Measurements from ENCODE around the gene DNMT3B. TPM values are rescaled to one million over a fixed set of nuclear protein-coding genes. Genes with fewer than 3 reads are reported as not detected.
"Not testable (repeated sequence)": the region's sequence is repeated elsewhere in the genome, so short reads cannot be mapped to it uniquely, and the experiment has no call there.

Gene DNMT3B
- polyA plus RNA-seq, 1 donor (not counting 4 experiments of a cell fraction or from before 2014, with no cell fraction given): 1.1 TPM

DNA sequence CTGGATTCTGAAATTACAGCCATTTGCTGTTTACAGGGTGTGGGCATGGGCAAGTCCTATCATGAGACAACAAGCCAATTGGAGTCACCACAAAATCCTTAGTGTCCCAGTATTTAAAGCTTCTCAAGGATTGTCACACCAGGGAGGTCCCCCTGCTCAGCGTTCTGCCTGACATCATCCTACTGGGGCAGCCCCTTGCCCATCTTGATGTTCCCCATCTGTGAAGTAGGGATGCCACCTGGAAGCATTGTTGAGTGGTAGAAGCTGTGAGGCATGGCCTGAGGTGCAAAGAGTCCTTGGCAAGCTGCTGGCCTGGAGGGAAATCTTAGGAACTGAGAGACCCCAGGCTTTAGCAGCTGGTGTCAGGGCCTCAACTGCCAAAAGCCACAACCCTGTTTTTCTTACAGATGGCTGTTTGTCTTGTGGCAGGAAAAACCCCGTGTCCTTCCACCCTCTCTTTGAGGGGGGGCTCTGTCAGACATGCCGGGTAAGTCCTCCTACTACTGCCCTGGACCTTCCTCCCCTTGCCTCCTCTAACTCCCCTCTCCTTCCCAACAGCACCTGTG, 34.3 kb downstream of the DNMT3B start:
- peaks cover 28% of the 10 kb centered on the region for H3K4me1 ChIP-seq (ENCODE audit: control insufficient read depth, extremely low read depth, insufficient read depth, low read length)
- H3K79me2 ChIP-seq (ENCODE audit: control insufficient read depth, insufficient read depth, low read length): no peaks in the 10 kb centered on the region
- H3K4me2 ChIP-seq (ENCODE audit: control insufficient read depth, extremely low read depth, insufficient read depth, low read depth, low read length): peak overlapping the region; percentile 7
- no peak for TF ChIP-seq EZH2 (IDR thresholded peaks at IDR 0.05; ENCODE audit: low read length)
- TF ChIP-seq, protein P1, sequence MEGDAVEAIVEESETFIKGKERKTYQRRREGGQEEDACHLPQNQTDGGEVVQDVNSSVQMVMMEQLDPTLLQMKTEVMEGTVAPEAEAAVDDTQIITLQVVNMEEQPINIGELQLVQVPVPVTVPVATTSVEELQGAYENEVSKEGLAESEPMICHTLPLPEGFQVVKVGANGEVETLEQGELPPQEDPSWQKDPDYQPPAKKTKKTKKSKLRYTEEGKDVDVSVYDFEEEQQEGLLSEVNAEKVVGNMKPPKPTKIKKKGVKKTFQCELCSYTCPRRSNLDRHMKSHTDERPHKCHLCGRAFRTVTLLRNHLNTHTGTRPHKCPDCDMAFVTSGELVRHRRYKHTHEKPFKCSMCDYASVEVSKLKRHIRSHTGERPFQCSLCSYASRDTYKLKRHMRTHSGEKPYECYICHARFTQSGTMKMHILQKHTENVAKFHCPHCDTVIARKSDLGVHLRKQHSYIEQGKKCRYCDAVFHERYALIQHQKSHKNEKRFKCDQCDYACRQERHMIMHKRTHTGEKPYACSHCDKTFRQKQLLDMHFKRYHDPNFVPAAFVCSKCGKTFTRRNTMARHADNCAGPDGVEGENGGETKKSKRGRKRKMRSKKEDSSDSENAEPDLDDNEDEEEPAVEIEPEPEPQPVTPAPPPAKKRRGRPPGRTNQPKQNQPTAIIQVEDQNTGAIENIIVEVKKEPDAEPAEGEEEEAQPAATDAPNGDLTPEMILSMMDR (optimal IDR thresholded peaks at IDR 0.05 in 1 of 3, IDR thresholded peaks at IDR 0.05 in 1 of 3, conservative IDR thresholded peaks at IDR 0.05 in 1 of 3; ENCODE audit: extremely low read depth in 1 of 3, insufficient read depth in 2 of 3, low read length in 3 of 3): no peak
- DNase-seq (ENCODE audit: low read depth, low spot score): no peak
- dilution Hi-C loops (cut with MboI; ENCODE audit: extremely low pct_ligation_motif_present, low sequenced_read_pairs): no loop called here
- no peaks in the 10 kb centered on the region for H3K36me3 ChIP-seq (ENCODE audit: control insufficient read depth in 2 of 2, extremely low read depth in 1 of 2, insufficient read depth in 2 of 2, low read length in 2 of 2)
- no peak overlapping the region for H3K9ac ChIP-seq (ENCODE audit: control insufficient read depth, extremely low read depth, insufficient read depth, low read length)
- no peaks in the 10 kb centered on the region for H3K27me3 ChIP-seq (ENCODE audit: control insufficient read depth, extremely low read depth, insufficient read depth, low read length)
- no peaks in the 10 kb centered on the region for H3K9me3 ChIP-seq (ENCODE audit: control insufficient read depth, low read depth, low read length)
- no peak overlapping the region for H2AFZ ChIP-seq (ENCODE audit: control insufficient read depth, low read length)
- no peaks in the 10 kb centered on the region for H4K20me1 ChIP-seq (ENCODE audit: control insufficient read depth, extremely low read depth, insufficient read depth, low read length)
- no peak overlapping the region for H3K4me3 ChIP-seq (ENCODE audit: control insufficient read depth in 2 of 3, extremely low read depth in 1 of 3, insufficient read depth in 2 of 3, low read depth in 1 of 3, low read length in 3 of 3)
- no peak overlapping the region for H3K27ac ChIP-seq (ENCODE audit: control insufficient read depth, insufficient read depth, low read length)
- H3K9me1 ChIP-seq (ENCODE audit: control insufficient read depth, extremely low read depth, insufficient read depth, low read length): no peaks in the 10 kb centered on the region
- FAIRE-seq: peak; percentile 5

DNA sequence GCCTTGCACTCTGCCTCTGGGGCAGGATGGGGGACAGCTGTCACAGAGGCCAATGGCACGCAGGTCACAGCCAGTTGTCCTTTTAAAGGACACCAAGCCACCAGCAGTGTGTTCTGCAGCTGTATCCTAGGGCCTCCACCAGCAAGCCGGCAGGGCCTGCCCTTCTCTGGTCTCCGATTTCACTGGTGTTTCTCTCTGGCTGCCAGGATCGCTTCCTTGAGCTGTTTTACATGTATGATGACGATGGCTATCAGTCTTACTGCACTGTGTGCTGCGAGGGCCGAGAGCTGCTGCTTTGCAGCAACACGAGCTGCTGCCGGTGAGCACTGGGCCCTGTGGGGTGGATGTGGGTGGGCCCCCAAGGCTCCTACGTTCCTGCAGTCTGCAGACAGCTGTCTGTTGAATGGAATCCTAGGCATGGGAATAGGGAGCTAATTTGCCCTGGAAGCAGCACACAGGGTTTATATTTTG, 34.8 kb downstream of the DNMT3B start:
- Histone ChIP-seq H2AFZ (ENCODE audit: control insufficient read depth, low read length) (no peak overlapping the region), H3K9ac (ENCODE audit: control insufficient read depth, extremely low read depth, insufficient read depth, low read length) (no peak overlapping the region), H3K27me3 (ENCODE audit: control insufficient read depth, extremely low read depth, insufficient read depth, low read length) (no peaks in the 10 kb centered on the region), H3K9me1 (ENCODE audit: control insufficient read depth, extremely low read depth, insufficient read depth, low read length) (no peaks in the 10 kb centered on the region), H4K20me1 (ENCODE audit: control insufficient read depth, extremely low read depth, insufficient read depth, low read length) (no peaks in the 10 kb centered on the region), H3K27ac (ENCODE audit: control insufficient read depth, insufficient read depth, low read length) (no peak overlapping the region), H3K36me3 (ENCODE audit: control insufficient read depth in 2 of 2, extremely low read depth in 1 of 2, insufficient read depth in 2 of 2, low read length in 2 of 2) (no peaks in the 10 kb centered on the region), H3K79me2 (ENCODE audit: control insufficient read depth, insufficient read depth, low read length) (no peaks in the 10 kb centered on the region), H3K4me1 (ENCODE audit: control insufficient read depth, extremely low read depth, insufficient read depth, low read length) (peaks cover 28% of the 10 kb centered on the region), H3K9me3 (ENCODE audit: control insufficient read depth, low read depth, low read length) (no peaks in the 10 kb centered on the region), H3K4me2 (ENCODE audit: control insufficient read depth, extremely low read depth, insufficient read depth, low read depth, low read length) (no peak overlapping the region), H3K4me3 (ENCODE audit: control insufficient read depth in 2 of 3, extremely low read depth in 1 of 3, insufficient read depth in 2 of 3, low read depth in 1 of 3, low read length in 3 of 3) (no peak overlapping the region)
- FAIRE-seq: no peak
- dilution Hi-C loops (cut with MboI; ENCODE audit: extremely low pct_ligation_motif_present, low sequenced_read_pairs): no loop called here
- no peak for DNase-seq (ENCODE audit: low read depth, low spot score)
- TF ChIP-seq EZH2 (IDR thresholded peaks at IDR 0.05; ENCODE audit: low read length): no peak
- TF ChIP-seq, protein P1 (optimal IDR thresholded peaks at IDR 0.05 in 1 of 3, IDR thresholded peaks at IDR 0.05 in 1 of 3, conservative IDR thresholded peaks at IDR 0.05 in 1 of 3; ENCODE audit: extremely low read depth in 1 of 3, insufficient read depth in 2 of 3, low read length in 3 of 3): no peak

DNA sequence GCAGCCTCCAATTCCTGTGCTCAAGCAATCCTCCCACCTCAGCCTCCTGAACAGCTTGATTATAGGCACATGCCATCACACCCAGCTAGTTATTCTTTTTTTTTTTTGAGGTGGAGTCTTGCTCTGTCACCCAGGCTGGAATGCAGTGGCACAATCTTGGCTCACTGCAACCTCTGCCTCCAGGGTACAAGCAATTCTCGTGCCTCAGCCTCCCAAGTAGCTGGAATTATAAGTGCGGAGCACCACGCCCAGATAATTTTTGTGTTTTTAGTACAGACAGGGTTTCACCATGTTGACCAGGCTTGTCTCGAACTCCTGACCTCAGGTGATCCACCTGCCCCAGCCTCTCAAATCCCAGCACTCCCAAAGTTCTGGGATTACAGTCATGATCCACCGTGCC, 35.4 kb downstream of the DNMT3B start:
- H4K20me1 ChIP-seq (ENCODE audit: control insufficient read depth, extremely low read depth, insufficient read depth, low read length); FAIRE-seq; H3K27me3 ChIP-seq (ENCODE audit: control insufficient read depth, extremely low read depth, insufficient read depth, low read length); H2AFZ ChIP-seq (ENCODE audit: control insufficient read depth, low read length); H3K9me1 ChIP-seq (ENCODE audit: control insufficient read depth, extremely low read depth, insufficient read depth, low read length); dilution Hi-C loops (cut with MboI; ENCODE audit: extremely low pct_ligation_motif_present, low sequenced_read_pairs); H3K4me2 ChIP-seq (ENCODE audit: control insufficient read depth, extremely low read depth, insufficient read depth, low read depth, low read length); DNase-seq (ENCODE audit: low read depth, low spot score); H3K27ac ChIP-seq (ENCODE audit: control insufficient read depth, insufficient read depth, low read length); H3K36me3 ChIP-seq (ENCODE audit: control insufficient read depth in 2 of 2, extremely low read depth in 1 of 2, insufficient read depth in 2 of 2, low read length in 2 of 2); H3K9me3 ChIP-seq (ENCODE audit: control insufficient read depth, low read depth, low read length); H3K4me3 ChIP-seq (ENCODE audit: control insufficient read depth in 2 of 3, extremely low read depth in 1 of 3, insufficient read depth in 2 of 3, low read depth in 1 of 3, low read length in 3 of 3); H3K9ac ChIP-seq (ENCODE audit: control insufficient read depth, extremely low read depth, insufficient read depth, low read length); H3K79me2 ChIP-seq (ENCODE audit: control insufficient read depth, insufficient read depth, low read length): not testable (repeated sequence)
- H3K4me1 ChIP-seq (ENCODE audit: control insufficient read depth, extremely low read depth, insufficient read depth, low read length): peaks cover 22% of the 10 kb centered on the region
